ENCODE results near the gene TFF2.

Gene TFF2

GRCh38 chr21:42350927-42351426 lies at the start of gene TFF2:
TFF2 (minus strand) TSS chr21:42350994; CDS start chr21:42350957, 37 bp downstream.
- DNase-seq = no peak

DNA sequence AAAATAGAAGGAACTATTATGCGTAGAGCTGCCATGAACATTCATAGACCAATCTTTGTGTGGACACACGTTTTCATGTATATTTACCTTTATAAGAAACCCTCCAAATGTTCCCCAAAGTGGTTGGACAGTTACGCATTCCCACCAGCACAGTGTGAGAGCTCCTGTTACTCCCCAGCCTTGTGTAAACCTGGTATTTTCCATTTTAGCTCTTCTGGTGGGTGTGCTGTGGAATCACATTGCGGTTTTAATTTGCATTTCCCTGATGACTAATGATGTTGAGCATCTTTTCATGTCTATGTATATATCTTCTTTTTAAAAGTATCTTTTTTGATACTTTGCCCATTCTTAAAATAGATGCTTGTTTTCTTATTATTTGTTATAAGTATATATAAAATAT lies 49.7 kb upstream of the TFF2 start:
- no peak for DNase-seq

- no peak for DNase-seq
These were observed 47.7 kb upstream of the TFF2 start for GRCh38 chr21:42398436-42399028.

GRCh38 chr21:42397746-42398394 lies 47.1 kb upstream of the TFF2 start:
- no peak for DNase-seq

GRCh38 chr21:42396799-42397745 lies 46.3 kb upstream of the TFF2 start:
- DNase-seq = no peak

DNA sequence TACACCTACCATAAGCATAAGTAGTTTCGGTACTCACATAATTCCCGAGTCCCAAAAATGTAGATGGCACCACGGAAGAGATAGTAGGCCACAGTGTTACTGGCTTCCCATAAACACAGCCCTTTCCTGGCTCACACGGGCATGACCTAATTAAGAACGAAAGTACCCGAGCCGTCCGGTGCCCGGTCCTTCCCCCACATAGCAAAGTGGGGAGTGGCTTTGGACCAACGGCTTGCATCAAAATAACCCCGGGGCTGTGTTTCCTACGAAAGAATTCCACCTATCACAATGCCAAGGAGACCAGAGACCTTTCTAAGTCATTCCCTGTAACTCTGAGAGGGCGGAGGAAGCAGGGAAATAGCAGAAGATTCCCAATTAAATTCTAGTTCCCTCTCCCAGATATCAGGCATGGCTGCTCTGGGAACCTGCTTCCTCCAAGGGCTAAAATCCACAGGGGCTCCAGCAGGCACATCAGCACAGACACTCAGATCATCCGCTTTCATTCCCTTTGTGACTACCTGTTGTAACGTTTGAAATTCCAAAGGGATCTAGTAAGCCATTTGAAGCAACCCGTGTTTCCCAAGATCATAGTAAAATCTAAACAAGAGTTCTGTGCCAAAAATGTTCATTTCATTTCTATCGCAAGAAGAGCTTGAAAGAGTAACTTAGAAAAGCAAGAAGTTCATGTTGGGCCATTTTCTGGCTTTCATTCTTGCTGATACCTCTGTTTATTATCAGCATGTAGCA lies 45.3 kb upstream of the TFF2 start, which contains the start of gene TMPRSS3:
TMPRSS3 (minus strand) TSS at position 148 of the 747 bp plus-strand sequence. CDS start 635 bp downstream, outside the sequence.
- no peak for DNase-seq

- no peak for DNase-seq
These were observed 44.5 kb upstream of the TFF2 start for GRCh38 chr21:42395302-42395701.

DNA sequence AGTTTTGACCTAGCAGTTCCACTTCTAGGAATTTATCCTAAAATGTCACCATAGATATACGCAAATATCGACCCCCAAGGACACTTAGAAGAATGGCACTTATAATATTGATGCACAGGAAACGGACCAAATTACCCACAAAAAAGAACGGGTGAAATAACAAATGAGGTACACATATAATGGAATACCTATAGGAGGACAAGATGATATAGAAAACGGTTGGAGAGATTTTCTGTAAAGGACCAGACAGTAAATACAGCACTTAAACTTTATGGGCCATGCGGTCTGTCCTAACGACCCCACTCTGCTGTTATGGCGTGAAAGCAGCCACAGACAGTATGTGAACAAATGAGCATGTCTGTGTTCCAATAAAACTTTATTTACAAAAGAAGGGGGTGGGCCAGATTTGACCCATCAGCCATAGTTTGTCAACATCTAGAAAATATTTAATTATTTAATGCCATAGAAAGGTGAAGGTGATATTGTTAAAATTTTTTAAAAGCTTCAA lies 42.7 kb upstream of the TFF2 start:
- DNase-seq = no peak

DNA sequence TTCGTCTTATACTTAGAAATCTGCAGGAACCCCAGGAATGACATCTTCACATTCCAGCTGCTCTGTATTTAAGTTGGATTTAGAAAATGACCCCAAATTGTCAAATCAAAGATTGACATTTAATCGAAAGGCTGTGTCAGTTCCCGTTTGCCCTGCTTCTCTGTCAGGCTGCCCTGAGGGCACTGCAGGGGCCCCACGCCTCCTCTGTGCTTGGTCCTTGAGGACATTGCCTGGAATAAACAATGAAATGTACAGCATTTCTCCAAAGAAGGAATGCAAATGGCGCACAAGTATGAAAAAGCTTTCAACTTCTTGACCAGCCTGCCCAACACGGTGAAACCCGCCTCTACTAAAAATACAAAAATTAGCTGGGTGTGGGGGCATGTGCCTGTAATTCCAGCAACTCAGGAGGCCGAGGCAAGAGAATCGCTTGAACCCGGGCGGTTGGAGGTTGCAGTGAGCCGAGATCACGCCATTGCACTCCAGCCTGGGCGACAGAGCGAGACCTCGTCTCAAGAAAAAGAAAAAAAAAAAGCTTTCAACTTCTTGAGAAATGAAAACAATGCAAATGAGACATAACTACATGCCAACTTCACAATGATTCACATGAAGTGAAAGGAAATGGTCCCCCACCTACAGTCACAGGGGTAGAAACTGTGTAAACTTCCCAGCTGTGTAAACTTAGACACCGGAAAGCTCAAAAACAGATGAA lies 42.1 kb upstream of the TFF2 start:
- no peak for DNase-seq

DNA sequence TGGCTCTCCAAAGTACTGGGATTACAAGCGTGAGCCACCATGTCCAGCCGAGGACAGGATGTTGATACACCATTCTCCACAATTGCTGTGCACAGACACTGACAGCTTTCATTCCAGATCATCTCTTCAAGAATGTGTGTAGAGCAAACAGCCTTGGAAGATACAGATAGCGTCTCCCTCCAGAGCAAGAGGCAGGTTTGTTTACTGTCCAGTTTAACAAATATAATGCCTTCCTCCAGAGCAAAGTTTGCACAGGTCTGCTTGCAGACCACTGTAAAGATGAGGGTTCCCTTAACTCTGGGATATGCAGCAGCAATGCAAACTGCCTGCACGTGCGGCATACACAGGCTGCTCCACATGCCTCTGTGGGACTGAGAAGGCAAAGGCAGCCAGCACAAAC lies 40.5 kb upstream of the TFF2 start:
- no peak for DNase-seq

DNA sequence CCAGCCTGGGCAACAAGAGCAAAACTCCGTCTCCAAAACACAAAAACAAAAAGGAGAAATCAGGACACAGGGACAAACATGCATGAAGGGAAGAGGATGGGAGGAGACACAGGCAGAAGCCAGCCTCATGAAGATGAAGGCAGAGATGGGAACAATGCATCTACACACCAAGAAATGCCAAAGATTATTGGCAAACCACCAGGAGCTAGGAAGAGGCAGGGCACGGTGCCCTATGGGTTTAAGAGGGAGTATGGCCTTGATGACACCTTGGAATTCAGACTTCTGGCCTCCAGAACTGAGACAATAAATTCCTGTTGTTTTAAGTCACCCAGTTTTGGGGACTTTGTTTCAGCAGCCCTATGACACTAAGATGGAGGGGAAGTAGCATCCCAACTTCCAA lies 39.9 kb upstream of the TFF2 start:
- DNase-seq = no peak

DNA sequence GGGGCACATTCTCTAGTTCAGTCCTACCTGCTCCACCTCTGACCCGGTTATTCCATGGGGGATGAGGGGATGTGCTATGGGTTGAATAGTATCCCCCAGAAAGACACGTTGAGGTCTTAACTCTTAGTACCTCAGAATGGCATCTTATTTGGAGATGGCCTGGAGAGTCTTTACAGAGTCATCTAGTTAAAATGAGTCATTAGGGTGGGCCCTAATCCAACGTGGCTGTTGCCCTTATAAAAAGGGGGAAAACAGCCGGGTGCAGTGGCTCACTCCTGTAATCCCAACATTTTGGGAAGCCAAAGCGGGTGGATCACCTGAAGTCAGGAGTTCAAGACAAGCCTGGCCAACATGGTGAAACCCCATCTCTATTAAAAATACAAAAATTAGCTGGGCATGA lies 39.4 kb upstream of the TFF2 start:
- DNase-seq = no peak

GRCh38 chr21:42389449-42389835 lies 38.6 kb upstream of the TFF2 start:
- DNase-seq = no peak

DNA sequence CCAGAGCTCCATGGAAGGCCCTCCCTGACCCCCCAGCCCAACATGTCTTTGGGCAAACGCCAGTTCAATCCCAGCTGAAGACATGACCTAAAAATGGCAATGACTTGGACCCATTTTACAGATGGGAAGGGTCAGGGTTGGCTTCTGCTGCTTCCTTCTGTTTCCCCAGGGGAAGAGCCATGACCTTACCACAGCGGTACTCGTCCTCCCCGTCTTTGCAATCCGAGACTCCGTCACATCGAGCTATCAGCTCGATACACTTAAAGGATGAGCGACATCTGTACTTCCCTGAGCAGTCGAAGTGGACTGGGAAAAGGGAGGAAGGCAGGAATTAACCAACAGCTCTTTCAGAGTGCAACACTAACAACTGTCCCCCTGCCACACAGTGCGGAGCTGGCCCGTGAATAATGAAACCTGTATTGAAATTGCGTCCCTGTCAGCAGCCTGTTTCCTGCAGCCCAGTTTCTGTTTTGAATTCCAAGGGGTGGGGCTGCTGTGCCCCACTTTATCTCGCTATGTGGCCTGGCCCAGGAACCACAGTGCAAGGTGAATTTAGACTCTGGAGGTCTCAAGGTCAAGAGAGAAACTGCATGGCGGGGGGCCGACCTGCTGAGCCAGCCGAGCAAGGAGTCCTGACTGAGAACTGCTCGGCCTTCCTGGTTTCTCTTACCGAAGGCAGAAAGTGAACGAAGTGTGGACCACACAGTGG lies 38.1 kb upstream of the TFF2 start:
- no peak for DNase-seq

DNA sequence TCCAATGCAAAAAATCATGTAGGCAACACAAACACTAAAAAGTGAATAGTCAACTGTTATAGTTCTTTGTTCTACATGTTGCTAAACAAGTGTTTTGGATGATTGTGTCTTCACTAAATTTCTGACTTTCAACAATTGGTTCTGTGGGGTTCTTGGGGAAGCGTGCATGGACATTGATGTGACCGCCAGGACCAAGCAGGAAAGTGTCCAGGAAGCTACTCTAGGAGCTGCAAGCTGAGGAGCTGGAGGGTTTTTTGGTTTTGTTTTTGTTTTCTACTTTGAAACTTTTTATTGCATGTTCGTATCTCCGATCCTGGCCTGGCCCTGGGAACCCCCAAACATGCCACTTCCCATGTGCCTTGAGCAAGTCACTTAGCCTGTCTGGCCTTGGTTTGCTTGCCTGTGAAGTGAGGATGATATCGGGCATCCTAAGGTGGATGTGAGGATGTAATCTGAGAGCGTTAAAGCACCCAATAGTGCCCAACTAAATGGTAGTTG lies 37.1 kb upstream of the TFF2 start:
- no peak for DNase-seq

GRCh38 chr21:42387164-42387563 lies 36.4 kb upstream of the TFF2 start:
- DNase-seq = peak; percentile 14

GRCh38 chr21:42386034-42386591 lies 35.3 kb upstream of the TFF2 start:
- DNase-seq = no peak

GRCh38 chr21:42385619-42386018 lies 34.8 kb upstream of the TFF2 start:
- DNase-seq = no peak

- no peak for DNase-seq
These were observed 34.2 kb upstream of the TFF2 start for GRCh38 chr21:42384989-42385388.

GRCh38 chr21:42384156-42384945 lies 33.6 kb upstream of the TFF2 start:
- no peak for DNase-seq
